Measurements from ENCODE around the gene ZNF496. TPM values are rescaled to one million over a fixed set of nuclear protein-coding genes. Genes with fewer than 3 reads are reported as not detected.

ZNF496 gene
- total RNA-seq, 2 donors from 2014 or later: 30.0 to 53.4 TPM

DNA sequence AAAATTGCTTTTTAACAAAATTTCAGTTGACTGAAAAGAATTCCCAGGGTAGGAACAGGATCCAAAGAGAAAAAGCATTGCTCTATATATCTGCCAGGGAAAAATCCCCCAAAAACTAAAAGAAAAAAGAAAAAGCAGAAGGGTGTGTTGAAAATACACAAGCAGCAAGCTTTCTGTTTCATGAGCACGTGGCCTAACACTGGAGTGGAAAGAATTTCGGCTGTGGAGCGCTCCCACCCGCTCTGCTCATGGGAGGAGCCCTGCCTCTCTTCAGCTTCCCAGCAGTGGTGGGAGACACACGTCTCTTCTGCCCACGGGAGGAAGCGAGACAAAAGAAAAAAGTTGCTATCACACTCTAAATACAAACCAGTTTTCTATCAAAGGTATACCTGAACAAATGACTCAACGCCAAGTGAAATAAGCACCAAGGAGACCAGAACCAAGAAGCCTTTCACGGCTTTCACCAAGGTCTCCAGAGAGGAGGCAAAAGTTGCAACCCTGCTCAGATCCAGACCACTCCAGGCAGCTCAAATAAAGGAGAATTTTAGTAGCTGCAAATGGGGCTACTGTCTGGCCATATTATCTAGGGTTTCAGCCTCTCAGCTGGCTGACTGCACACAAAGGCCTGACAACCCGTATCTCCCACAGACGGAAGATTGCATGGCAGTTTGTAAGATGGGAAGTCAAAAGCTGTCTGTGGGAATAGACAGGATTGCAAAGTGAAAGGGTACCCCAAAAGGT, 29.5 kb upstream of the ZNF496 start:
- Histone ChIP-seq H3K27ac (peak overlapping the region in 1 of 4 donors; percentile 18), H3K27me3 (no peaks in the 10 kb centered on the region), H3K4me1 (no peaks in the 10 kb centered on the region), H3K9me3 (no peaks in the 10 kb centered on the region), H3K4me3 (no peak overlapping the region), H3K36me3 (replicated peaks in 1 of 2; ENCODE audit: insufficient read depth in 1 of 2, low read depth in 2 of 2) (no peaks in the 10 kb centered on the region)
- no peak for ATAC-seq
- DNase-seq: peak in 1 of 4 donors; percentile 31
- intact Hi-C loops (cut with DNase I): no loop called here
- 34 to 38% methylated on average over 10 to 11 of the region's 11 CpGs for WGBS, 2 donors
- no peak for TF ChIP-seq POLR2A (IDR thresholded peaks at IDR 0.05)
- no peak for TF ChIP-seq CTCF (IDR thresholded peaks at IDR 0.05)

DNA sequence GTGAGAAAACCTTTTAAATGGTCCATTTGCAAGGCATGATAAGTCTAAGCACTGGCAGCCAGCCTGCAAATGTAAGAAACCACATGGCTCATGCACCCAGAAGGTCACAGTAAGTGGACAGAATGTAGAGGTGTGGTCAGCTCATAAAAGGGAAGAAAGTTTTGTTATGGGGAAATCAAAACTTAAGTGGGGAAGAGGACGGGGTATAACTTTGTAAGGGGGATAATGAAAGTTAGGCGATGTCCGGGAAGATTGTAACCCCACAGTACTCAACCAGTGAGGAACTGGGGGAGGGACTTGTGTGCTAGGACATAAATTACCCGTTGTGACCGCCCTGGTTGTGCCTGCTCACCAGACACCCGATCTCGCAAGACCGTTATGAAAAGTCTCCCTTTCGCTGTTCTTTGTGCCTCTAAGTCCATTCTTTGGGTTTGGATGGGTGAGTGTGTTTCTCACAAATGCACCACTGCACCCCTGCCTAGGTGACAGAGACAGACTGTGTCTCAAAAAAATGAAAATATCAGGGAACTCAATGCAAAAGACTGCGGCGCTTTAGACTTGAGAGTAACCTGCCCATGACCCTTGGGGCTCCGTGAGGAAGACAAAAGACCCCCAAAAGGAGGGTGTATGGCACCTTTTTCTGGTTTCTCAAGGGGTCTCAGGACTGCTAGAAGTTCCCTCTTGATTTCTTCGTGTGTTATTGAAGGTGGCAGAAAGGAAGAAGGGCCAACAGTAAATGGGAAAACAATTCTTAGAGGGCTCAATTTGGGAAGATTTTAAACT, 28.6 kb upstream of the ZNF496 start:
- H3K27ac ChIP-seq: peak overlapping the region in 1 of 4 donors; percentile 47
- DNase-seq: peak in 1 of 4 donors; percentile 55
- WGBS, 2 donors: 63 to 65% methylated on average over 13 of the region's 13 CpGs
- H3K9me3 ChIP-seq: no peaks in the 10 kb centered on the region
- TF ChIP-seq CTCF (IDR thresholded peaks at IDR 0.05) (no peak), POLR2A (IDR thresholded peaks at IDR 0.05) (peak in 1 of 3 donors; percentile 34)
- H3K4me3 ChIP-seq: no peak overlapping the region
- ATAC-seq: no peak
- H3K27me3 ChIP-seq: no peaks in the 10 kb centered on the region
- H3K36me3 ChIP-seq (replicated peaks in 1 of 2; ENCODE audit: insufficient read depth in 1 of 2, low read depth in 2 of 2): no peaks in the 10 kb centered on the region
- intact Hi-C loops (cut with DNase I): no loop called here
- H3K4me1 ChIP-seq: no peaks in the 10 kb centered on the region

DNA sequence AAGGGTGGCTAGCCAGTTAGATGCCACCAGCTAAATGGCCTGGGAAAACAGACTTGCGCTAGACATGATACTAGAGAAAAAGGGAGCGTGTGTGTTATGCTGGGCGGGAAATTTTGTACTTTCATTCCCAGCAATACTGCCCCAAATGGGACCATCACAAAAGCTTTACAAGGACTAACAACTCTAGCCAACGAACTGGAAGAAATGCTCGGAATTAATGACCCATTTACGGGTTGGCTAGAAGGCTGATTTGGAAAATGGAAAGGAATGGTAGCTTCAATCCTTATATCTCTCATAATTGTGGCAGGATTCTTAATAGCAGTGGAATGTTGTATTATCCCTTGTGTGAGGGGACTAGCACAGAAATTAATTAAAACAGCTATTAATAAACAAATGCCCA, 27.9 kb upstream of the ZNF496 start:
- Histone ChIP-seq H3K27me3 (no peaks in the 10 kb centered on the region), H3K27ac (no peak overlapping the region), H3K36me3 (replicated peaks in 1 of 2; ENCODE audit: insufficient read depth in 1 of 2, low read depth in 2 of 2) (no peaks in the 10 kb centered on the region), H3K9me3 (no peaks in the 10 kb centered on the region), H3K4me1 (no peaks in the 10 kb centered on the region), H3K4me3 (no peak overlapping the region)
- no peak for ATAC-seq
- no peak for TF ChIP-seq CTCF (IDR thresholded peaks at IDR 0.05)
- no peak for TF ChIP-seq POLR2A (IDR thresholded peaks at IDR 0.05)
- intact Hi-C loops (cut with DNase I): no loop called here
- WGBS, 2 donors: 88 to 93% methylated on average over 6 of the region's 6 CpGs
- no peak for DNase-seq

- H3K9me3 ChIP-seq: no peaks in the 10 kb centered on the region
- no peak for TF ChIP-seq CTCF (IDR thresholded peaks at IDR 0.05)
- no peak for TF ChIP-seq POLR2A (IDR thresholded peaks at IDR 0.05)
- peak in 1 of 4 donors; percentile 60 for DNase-seq
- 55 to 65% methylated on average over 4 to 5 of the region's 5 CpGs for whole genome bisulfite sequencing, 2 donors
- no peak overlapping the region for H3K4me3 ChIP-seq
- H3K4me1 ChIP-seq: no peaks in the 10 kb centered on the region
- intact Hi-C loops (cut with DNase I): no loop called here
- no peaks in the 10 kb centered on the region for H3K36me3 ChIP-seq (replicated peaks in 1 of 2; ENCODE audit: insufficient read depth in 1 of 2, low read depth in 2 of 2)
- ATAC-seq: no peak
- no peak overlapping the region for H3K27ac ChIP-seq
- no peaks in the 10 kb centered on the region for H3K27me3 ChIP-seq
These were observed 27.3 kb upstream of the ZNF496 start for GRCh38 chr1:247358920-247359319.
